ENCODE measurements around the gene TMEM106A. TPM values are rescaled to one million over a fixed set of nuclear protein-coding genes. Genes with fewer than 3 reads are reported as not detected.

The TMEM106A gene
- total RNA-seq, 4 donors from 2014 or later = 5.1 to 28.5 (median 11.9) TPM

DNA sequence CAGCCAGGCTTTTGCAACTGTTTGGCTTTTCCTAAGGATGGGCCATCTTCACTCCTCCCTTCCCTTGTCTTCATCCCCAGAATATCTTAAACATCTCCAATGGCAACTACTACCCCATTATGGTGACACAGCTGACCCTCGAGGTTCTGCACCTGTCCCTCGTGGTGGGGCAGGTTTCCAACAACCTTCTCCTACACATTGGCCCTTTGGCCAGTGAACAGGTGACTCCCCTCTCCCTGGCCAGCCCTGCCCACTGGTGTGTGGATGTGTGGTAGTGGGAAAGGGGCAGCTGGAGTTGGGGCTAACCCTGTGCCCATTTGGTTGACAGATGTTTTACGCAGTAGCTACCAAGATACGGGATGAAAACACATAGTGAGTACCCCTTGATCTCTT, 4.7 kb downstream of the TMEM106A start:
- Histone ChIP-seq H3K4me1 (peaks cover 0 to 19% (median 6%) of the 10 kb centered on the region in 4 donors), H3K27me3 (no peaks in the 10 kb centered on the region), H3K4me3 (no peak overlapping the region), H3K9me3 (no peaks in the 10 kb centered on the region), H3K36me3 (peaks cover 0 to 49% (median 2%) of the 10 kb centered on the region in 3 donors), H3K27ac (no peak overlapping the region)
- no peak for DNase-seq (ENCODE audit: low spot score in 2 of 2)
- no peak for TF ChIP-seq POLR2A (IDR thresholded peaks at IDR 0.05)
- TF ChIP-seq EP300 (IDR thresholded peaks at IDR 0.05) = no peak
- TF ChIP-seq, protein P1, sequence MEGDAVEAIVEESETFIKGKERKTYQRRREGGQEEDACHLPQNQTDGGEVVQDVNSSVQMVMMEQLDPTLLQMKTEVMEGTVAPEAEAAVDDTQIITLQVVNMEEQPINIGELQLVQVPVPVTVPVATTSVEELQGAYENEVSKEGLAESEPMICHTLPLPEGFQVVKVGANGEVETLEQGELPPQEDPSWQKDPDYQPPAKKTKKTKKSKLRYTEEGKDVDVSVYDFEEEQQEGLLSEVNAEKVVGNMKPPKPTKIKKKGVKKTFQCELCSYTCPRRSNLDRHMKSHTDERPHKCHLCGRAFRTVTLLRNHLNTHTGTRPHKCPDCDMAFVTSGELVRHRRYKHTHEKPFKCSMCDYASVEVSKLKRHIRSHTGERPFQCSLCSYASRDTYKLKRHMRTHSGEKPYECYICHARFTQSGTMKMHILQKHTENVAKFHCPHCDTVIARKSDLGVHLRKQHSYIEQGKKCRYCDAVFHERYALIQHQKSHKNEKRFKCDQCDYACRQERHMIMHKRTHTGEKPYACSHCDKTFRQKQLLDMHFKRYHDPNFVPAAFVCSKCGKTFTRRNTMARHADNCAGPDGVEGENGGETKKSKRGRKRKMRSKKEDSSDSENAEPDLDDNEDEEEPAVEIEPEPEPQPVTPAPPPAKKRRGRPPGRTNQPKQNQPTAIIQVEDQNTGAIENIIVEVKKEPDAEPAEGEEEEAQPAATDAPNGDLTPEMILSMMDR (IDR thresholded peaks at IDR 0.05) = no peak
- WGBS, 2 donors = 85 to 93% methylated on average over 4 of the region's 4 CpGs

DNA sequence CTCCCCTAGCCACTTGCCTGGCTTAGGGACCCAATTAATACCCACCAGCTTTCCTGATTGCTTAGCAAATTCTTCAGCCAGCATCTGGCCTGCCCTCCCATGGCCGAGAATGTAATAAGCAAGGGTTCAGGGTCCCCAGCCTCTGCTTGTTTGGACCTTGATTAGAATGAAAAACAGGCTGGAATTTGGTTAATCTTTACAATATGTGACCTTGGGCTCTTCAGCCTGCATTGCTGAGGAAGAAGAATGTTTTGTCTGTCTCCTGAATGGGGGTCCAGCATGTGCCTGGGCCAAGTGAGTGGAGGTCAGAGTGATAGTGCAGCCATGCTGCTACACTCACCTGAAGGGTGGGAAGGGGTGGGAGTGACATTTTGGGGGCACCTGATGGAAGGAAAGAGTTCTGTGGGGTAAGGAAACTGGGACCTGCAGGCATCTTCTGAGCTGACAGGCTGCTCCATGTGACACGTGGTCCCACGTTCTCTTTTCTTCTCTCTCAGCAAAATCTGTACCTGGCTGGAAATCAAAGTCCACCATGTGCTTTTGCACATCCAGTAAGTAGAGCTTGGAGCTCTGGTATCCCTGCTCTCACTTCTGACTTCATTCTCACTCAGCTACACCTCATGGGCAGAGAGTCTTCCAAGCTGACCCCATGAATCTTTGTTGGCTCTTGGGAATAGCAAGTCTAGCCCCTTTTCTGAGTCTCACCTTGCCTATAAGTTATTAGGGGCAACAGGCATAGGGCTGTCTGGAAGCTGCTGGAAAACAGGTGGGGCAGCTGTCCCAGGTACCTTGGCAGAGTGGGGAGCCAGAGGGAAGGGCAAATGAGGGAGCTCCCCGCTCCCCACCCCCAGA, 5.3 kb downstream of the TMEM106A start:
- Histone ChIP-seq H3K9me3 (no peaks in the 10 kb centered on the region), H3K27ac (no peak overlapping the region), H3K27me3 (no peaks in the 10 kb centered on the region), H3K36me3 (peaks cover 0 to 50% (median 2%) of the 10 kb centered on the region in 3 donors), H3K4me1 (peaks cover 0 to 16% (median 6%) of the 10 kb centered on the region in 4 donors), H3K4me3 (no peak overlapping the region)
- TF ChIP-seq POLR2A (IDR thresholded peaks at IDR 0.05) (no peak), EP300 (IDR thresholded peaks at IDR 0.05) (no peak)
- TF ChIP-seq, protein P1 (IDR thresholded peaks at IDR 0.05) = no peak
- 70 to 78% methylated on average over 4 of the region's 4 CpGs for WGBS, 2 donors
- DNase-seq (ENCODE audit: low spot score in 2 of 2) = no peak

DNA sequence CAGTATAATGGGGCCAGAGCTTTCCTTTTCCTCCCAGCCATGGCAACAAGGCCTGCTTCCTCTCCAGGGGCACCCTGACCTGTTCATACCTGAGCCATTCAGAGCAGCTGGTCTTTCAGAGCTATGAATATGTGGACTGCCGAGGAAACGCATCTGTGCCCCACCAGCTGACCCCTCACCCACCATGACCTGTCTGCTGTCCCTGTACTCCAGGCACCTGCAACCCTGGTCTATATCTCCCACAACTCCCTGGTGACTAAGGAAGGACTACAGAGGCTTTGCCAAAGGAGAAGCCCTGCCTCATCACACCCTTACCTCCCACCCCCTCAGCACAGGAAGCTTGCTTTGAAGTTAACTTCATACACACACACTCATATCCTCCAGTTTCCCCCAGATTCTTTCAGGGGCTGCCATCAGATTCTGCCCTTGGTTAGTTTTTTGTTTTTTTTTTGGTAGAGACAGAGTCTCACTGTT, 6.0 kb downstream of the TMEM106A start:
- TF ChIP-seq, protein P1 (IDR thresholded peaks at IDR 0.05) = no peak
- no peak for DNase-seq (ENCODE audit: low spot score in 2 of 2)
- Histone ChIP-seq H3K27ac (no peak overlapping the region), H3K9me3 (no peaks in the 10 kb centered on the region), H3K27me3 (no peaks in the 10 kb centered on the region), H3K4me1 (peaks cover 0 to 9% (median 3%) of the 10 kb centered on the region in 4 donors), H3K36me3 (peaks cover 0 to 55% (median 2%) of the 10 kb centered on the region in 3 donors), H3K4me3 (no peak overlapping the region)
- 67 to 93% methylated on average over 2 of the region's 2 CpGs for WGBS, 2 donors

DNA sequence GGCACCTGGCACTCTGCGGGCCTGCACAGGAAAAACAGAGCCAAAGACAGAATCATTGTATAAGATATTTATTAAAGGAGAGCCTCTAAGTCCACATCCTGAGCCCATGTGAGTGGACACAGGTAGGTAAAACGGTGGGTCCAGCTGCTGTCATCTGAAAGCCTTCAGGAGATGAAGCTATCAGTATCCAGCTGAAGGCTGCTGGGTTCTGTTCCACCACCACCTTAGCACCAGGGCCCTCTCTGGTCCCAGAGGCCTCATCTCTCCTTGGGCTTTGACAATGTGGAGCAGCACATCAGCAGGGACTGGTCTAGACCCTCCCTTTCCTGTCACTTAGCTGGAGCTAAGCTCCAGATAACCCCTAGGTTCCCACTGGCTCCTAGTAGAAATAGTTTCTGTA, 7.3 kb downstream of the TMEM106A start:
- H3K27ac ChIP-seq = no peak overlapping the region
- H3K27me3 ChIP-seq = no peaks in the 10 kb centered on the region
- no peak for TF ChIP-seq POLR2A (IDR thresholded peaks at IDR 0.05)
- TF ChIP-seq, protein P1 (IDR thresholded peaks at IDR 0.05) = no peak
- 94 to 98% methylated on average over 2 of the region's 2 CpGs for WGBS, 2 donors
- H3K36me3 ChIP-seq = peaks cover 0 to 61% (median 2%) of the 10 kb centered on the region in 3 donors
- no peaks in the 10 kb centered on the region for H3K4me1 ChIP-seq
- DNase-seq (ENCODE audit: low spot score in 2 of 2) = no peak
- no peaks in the 10 kb centered on the region for H3K9me3 ChIP-seq
- no peak overlapping the region for H3K4me3 ChIP-seq

DNA sequence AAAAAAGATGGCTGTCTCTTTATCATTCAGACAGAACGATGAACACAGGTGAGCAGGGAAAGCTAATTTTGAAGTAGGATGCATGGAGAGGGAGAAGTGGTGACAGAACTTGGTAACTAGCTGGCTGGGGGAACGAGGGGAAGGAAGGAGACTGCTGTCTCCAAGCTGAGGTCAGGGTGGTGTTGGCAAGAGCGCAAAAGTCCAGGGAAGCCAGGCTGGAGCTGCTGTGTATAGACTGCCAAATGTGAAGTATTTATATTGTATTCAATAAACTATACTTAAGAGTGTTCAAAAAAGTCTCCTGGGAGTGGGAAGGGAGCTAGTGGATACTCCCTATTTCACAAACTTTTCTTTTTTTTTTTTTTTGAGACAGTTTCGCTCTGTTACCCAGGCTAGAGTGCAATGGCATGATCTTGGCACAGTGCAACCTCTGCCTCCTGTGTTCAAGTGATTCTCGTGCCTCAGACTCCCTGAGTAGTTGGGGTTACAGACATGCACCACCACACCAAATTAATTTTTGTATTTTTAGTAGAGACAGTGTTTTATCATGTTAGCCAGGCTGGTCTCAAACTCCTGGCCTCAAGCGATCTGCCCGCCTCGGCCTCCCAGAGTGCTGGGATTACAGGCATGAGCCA, 8.2 kb downstream of the TMEM106A start:
- H3K4me1 ChIP-seq = no peaks in the 10 kb centered on the region
- no peaks in the 10 kb centered on the region for H3K27me3 ChIP-seq
- no peak overlapping the region for H3K4me3 ChIP-seq
- 68 to 72% methylated on average over 8 of the region's 8 CpGs for WGBS, 2 donors
- H3K27ac ChIP-seq = no peak overlapping the region
- DNase-seq (ENCODE audit: low spot score in 2 of 2) = no peak
- no peak for TF ChIP-seq EP300 (IDR thresholded peaks at IDR 0.05)
- H3K9me3 ChIP-seq = no peaks in the 10 kb centered on the region
- H3K36me3 ChIP-seq = peaks cover 0 to 65% (median 2%) of the 10 kb centered on the region in 3 donors

All from tibial nerve (tissue), 4 donors.